CD4-positive, alpha-beta T cell treated with Interleukin-4 for 4 hours (primary cell): ENCODE results near the gene SEPTIN10.

ENCODE experiments used
- DNase-seq: peaks from one replicate; pipeline ENCODE4 v3.0.0-alpha.2; 2020

The SEPTIN10 gene

GRCh38 chr2:109493176-109493935 is 120.4 kb downstream of the SEPTIN10 start:
- DNase-seq: no peak
